ENCODE results near the gene STX10. TPM values are rescaled to one million over a fixed set of nuclear protein-coding genes. Genes with fewer than 3 reads are reported as not detected.

Gene STX10
- total RNA-seq, 1 experiment from 2014 or later: 56.9 TPM

DNA sequence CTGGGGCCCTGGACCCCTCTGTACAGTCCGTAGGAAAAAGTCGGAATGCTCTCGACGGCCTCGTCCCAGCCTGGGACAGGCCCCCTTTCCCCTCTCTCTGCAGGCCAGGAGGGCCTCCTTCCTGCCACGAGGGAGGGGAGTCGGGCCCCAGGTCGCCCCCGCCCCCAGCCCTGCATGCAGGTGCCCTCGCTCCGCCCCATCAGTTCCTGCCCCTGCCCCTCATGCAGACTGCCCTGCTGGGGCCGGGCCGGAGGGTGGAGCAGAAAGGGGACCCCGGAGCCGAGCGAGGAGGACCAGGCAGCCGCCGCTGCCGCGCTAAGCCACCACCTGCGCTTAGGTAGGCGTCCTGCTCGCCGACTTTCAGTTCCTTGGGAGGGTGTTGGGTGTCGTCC, 54.8 kb downstream of the STX10 start (continued):
- TF ChIP-seq, protein P1, sequence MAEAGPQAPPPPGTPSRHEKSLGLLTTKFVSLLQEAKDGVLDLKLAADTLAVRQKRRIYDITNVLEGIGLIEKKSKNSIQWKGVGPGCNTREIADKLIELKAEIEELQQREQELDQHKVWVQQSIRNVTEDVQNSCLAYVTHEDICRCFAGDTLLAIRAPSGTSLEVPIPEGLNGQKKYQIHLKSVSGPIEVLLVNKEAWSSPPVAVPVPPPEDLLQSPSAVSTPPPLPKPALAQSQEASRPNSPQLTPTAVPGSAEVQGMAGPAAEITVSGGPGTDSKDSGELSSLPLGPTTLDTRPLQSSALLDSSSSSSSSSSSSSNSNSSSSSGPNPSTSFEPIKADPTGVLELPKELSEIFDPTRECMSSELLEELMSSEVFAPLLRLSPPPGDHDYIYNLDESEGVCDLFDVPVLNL (CRISPR knock-in tag; IDR thresholded peaks at IDR 0.05; ENCODE audit: borderline replicate concordance, low read depth): no peak
- TF ChIP-seq SOX15 (CRISPR knock-in tag; IDR thresholded peaks at IDR 0.05): no peak
- TF ChIP-seq, protein P2, sequence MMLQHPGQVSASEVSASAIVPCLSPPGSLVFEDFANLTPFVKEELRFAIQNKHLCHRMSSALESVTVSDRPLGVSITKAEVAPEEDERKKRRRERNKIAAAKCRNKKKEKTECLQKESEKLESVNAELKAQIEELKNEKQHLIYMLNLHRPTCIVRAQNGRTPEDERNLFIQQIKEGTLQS (CRISPR knock-in tag; conservative IDR thresholded peaks at IDR 0.05): no peak
- TF ChIP-seq, protein P3, sequence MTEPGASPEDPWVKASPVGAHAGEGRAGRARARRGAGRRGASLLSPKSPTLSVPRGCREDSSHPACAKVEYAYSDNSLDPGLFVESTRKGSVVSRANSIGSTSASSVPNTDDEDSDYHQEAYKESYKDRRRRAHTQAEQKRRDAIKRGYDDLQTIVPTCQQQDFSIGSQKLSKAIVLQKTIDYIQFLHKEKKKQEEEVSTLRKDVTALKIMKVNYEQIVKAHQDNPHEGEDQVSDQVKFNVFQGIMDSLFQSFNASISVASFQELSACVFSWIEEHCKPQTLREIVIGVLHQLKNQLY (CRISPR knock-in tag; IDR thresholded peaks at IDR 0.05): no peak
- TF ChIP-seq, protein P4, sequence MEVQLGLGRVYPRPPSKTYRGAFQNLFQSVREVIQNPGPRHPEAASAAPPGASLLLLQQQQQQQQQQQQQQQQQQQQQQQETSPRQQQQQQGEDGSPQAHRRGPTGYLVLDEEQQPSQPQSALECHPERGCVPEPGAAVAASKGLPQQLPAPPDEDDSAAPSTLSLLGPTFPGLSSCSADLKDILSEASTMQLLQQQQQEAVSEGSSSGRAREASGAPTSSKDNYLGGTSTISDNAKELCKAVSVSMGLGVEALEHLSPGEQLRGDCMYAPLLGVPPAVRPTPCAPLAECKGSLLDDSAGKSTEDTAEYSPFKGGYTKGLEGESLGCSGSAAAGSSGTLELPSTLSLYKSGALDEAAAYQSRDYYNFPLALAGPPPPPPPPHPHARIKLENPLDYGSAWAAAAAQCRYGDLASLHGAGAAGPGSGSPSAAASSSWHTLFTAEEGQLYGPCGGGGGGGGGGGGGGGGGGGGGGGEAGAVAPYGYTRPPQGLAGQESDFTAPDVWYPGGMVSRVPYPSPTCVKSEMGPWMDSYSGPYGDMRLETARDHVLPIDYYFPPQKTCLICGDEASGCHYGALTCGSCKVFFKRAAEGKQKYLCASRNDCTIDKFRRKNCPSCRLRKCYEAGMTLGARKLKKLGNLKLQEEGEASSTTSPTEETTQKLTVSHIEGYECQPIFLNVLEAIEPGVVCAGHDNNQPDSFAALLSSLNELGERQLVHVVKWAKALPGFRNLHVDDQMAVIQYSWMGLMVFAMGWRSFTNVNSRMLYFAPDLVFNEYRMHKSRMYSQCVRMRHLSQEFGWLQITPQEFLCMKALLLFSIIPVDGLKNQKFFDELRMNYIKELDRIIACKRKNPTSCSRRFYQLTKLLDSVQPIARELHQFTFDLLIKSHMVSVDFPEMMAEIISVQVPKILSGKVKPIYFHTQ (CRISPR knock-in tag; IDR thresholded peaks at IDR 0.05): no peak
- TF ChIP-seq JUN (CRISPR knock-in tag; IDR thresholded peaks at IDR 0.05): no peak
- TF ChIP-seq, protein P5, sequence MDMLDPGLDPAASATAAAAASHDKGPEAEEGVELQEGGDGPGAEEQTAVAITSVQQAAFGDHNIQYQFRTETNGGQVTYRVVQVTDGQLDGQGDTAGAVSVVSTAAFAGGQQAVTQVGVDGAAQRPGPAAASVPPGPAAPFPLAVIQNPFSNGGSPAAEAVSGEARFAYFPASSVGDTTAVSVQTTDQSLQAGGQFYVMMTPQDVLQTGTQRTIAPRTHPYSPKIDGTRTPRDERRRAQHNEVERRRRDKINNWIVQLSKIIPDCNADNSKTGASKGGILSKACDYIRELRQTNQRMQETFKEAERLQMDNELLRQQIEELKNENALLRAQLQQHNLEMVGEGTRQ (CRISPR knock-in tag; IDR thresholded peaks at IDR 0.05): no peak
- TF ChIP-seq FOXJ3 (CRISPR knock-in tag; IDR thresholded peaks at IDR 0.05; ENCODE audit: borderline replicate concordance): no peak
- no peak for TF ChIP-seq FOXP1 (CRISPR knock-in tag; IDR thresholded peaks at IDR 0.05; ENCODE audit: borderline replicate concordance)
- TF ChIP-seq, protein P6, sequence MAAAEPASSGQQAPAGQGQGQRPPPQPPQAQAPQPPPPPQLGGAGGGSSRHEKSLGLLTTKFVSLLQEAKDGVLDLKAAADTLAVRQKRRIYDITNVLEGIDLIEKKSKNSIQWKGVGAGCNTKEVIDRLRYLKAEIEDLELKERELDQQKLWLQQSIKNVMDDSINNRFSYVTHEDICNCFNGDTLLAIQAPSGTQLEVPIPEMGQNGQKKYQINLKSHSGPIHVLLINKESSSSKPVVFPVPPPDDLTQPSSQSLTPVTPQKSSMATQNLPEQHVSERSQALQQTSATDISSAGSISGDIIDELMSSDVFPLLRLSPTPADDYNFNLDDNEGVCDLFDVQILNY (CRISPR knock-in tag; IDR thresholded peaks at IDR 0.05): no peak
- TF ChIP-seq CBFB (CRISPR knock-in tag; IDR thresholded peaks at IDR 0.05; ENCODE audit: low read depth): no peak
- 0 out of 2 replicates have a peak, but pooled peaks have one; percentile 44 for TF ChIP-seq ZNF232 (CRISPR knock-in tag; IDR thresholded peaks at IDR 0.05)
- TF ChIP-seq ZNF138 (CRISPR knock-in tag; conservative IDR thresholded peaks at IDR 0.05): no peak
- no peak for TF ChIP-seq NFATC4 (CRISPR knock-in tag; IDR thresholded peaks at IDR 0.05)
- TF ChIP-seq ATF1 (CRISPR knock-in tag; IDR thresholded peaks at IDR 0.05): no peak
- TF ChIP-seq ZNF219 (CRISPR knock-in tag; IDR thresholded peaks at IDR 0.05; ENCODE audit: borderline replicate concordance): no peak
- TF ChIP-seq, protein P7, sequence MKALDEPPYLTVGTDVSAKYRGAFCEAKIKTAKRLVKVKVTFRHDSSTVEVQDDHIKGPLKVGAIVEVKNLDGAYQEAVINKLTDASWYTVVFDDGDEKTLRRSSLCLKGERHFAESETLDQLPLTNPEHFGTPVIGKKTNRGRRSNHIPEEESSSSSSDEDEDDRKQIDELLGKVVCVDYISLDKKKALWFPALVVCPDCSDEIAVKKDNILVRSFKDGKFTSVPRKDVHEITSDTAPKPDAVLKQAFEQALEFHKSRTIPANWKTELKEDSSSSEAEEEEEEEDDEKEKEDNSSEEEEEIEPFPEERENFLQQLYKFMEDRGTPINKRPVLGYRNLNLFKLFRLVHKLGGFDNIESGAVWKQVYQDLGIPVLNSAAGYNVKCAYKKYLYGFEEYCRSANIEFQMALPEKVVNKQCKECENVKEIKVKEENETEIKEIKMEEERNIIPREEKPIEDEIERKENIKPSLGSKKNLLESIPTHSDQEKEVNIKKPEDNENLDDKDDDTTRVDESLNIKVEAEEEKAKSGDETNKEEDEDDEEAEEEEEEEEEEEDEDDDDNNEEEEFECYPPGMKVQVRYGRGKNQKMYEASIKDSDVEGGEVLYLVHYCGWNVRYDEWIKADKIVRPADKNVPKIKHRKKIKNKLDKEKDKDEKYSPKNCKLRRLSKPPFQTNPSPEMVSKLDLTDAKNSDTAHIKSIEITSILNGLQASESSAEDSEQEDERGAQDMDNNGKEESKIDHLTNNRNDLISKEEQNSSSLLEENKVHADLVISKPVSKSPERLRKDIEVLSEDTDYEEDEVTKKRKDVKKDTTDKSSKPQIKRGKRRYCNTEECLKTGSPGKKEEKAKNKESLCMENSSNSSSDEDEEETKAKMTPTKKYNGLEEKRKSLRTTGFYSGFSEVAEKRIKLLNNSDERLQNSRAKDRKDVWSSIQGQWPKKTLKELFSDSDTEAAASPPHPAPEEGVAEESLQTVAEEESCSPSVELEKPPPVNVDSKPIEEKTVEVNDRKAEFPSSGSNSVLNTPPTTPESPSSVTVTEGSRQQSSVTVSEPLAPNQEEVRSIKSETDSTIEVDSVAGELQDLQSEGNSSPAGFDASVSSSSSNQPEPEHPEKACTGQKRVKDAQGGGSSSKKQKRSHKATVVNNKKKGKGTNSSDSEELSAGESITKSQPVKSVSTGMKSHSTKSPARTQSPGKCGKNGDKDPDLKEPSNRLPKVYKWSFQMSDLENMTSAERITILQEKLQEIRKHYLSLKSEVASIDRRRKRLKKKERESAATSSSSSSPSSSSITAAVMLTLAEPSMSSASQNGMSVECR (CRISPR knock-in tag; IDR thresholded peaks at IDR 0.05; ENCODE audit: borderline replicate concordance): peak; percentile 37; the same call in 1 of the 2 replicates
- no peak for TF ChIP-seq GABPB1 (CRISPR knock-in tag; IDR thresholded peaks at IDR 0.05)
- TF ChIP-seq, protein P8, sequence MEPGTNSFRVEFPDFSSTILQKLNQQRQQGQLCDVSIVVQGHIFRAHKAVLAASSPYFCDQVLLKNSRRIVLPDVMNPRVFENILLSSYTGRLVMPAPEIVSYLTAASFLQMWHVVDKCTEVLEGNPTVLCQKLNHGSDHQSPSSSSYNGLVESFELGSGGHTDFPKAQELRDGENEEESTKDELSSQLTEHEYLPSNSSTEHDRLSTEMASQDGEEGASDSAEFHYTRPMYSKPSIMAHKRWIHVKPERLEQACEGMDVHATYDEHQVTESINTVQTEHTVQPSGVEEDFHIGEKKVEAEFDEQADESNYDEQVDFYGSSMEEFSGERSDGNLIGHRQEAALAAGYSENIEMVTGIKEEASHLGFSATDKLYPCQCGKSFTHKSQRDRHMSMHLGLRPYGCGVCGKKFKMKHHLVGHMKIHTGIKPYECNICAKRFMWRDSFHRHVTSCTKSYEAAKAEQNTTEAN (CRISPR knock-in tag; IDR thresholded peaks at IDR 0.05): no peak
- TF ChIP-seq GTF2I (CRISPR knock-in tag; conservative IDR thresholded peaks at IDR 0.05): no peak
- TF ChIP-seq, protein P9, sequence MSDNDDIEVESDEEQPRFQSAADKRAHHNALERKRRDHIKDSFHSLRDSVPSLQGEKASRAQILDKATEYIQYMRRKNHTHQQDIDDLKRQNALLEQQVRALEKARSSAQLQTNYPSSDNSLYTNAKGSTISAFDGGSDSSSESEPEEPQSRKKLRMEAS (CRISPR knock-in tag; IDR thresholded peaks at IDR 0.05): peak; percentile 50; the same call in 1 of the 2 replicates
- TF ChIP-seq, protein P10, sequence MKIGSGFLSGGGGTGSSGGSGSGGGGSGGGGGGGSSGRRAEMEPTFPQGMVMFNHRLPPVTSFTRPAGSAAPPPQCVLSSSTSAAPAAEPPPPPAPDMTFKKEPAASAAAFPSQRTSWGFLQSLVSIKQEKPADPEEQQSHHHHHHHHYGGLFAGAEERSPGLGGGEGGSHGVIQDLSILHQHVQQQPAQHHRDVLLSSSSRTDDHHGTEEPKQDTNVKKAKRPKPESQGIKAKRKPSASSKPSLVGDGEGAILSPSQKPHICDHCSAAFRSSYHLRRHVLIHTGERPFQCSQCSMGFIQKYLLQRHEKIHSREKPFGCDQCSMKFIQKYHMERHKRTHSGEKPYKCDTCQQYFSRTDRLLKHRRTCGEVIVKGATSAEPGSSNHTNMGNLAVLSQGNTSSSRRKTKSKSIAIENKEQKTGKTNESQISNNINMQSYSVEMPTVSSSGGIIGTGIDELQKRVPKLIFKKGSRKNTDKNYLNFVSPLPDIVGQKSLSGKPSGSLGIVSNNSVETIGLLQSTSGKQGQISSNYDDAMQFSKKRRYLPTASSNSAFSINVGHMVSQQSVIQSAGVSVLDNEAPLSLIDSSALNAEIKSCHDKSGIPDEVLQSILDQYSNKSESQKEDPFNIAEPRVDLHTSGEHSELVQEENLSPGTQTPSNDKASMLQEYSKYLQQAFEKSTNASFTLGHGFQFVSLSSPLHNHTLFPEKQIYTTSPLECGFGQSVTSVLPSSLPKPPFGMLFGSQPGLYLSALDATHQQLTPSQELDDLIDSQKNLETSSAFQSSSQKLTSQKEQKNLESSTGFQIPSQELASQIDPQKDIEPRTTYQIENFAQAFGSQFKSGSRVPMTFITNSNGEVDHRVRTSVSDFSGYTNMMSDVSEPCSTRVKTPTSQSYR (CRISPR knock-in tag; IDR thresholded peaks at IDR 0.05): 0 out of 2 replicates have a peak, but pooled peaks have one; percentile 63

All from WTC11 (cell line).